Measurements from ENCODE around the gene MCCD1. TPM values are rescaled to one million over a fixed set of nuclear protein-coding genes. Genes with fewer than 3 reads are reported as not detected.

Gene MCCD1
- total RNA-seq, 1 experiment from 2014 or later, result not detected

DNA sequence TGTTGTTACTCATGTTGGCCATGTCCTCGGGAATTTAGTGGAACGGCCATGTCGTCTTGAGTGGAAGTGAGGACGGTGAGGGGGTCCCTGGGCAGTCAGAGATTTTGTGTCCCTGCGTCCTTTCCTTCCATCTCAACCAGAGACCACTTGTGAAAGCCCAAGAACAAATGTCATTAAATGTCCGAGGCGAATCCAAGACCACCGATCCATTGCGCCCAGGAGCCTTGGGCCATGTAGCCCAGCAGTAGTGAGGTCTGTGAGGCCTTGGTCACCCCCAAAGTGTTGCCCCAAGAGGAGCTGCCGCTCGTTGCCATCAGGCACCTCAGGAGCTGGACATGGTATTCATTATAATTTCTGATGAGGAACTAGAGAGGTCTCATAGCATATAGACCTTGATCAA is 48.2 kb upstream of the MCCD1 start:
- Mint-ChIP-seq H3K27ac (no peak overlapping the region), H3K36me3 (ENCODE audit: insufficient read depth in 1 of 3, low read depth in 3 of 3) (no peaks in the 10 kb centered on the region), H3K4me1 (no peaks in the 10 kb centered on the region), H3K4me3 (no peak overlapping the region), H3K9me3 (no peaks in the 10 kb centered on the region), H3K27me3 (ENCODE audit: low read depth) (peaks cover 5% of the 10 kb centered on the region)
- H3K27ac ChIP-seq (ENCODE audit: insufficient read length, low read depth, low read length), result no peak overlapping the region
- no peak overlapping the region for H2BK12ac ChIP-seq (ENCODE audit: insufficient read length, low read depth, low read length)
- no peaks in the 10 kb centered on the region for H3K4me1 ChIP-seq (ENCODE audit: insufficient read depth, low read length)
- H4K8ac ChIP-seq (replicated peaks; ENCODE audit: insufficient read length, low read depth, low read length), result no peak overlapping the region
- H3K4ac ChIP-seq (ENCODE audit: low read depth, low read length), result no peak overlapping the region
- H2AFZ ChIP-seq (ENCODE audit: low read length), result no peak overlapping the region
- H3K9ac ChIP-seq (ENCODE audit: extremely low read depth, insufficient read length, low read length), result no peak overlapping the region
- no CpG with 5 or more reads among the region's 11 CpGs for WGBS (ENCODE audit: extremely low coverage, insufficient read length, low lambda C conversion rate)
- no peak overlapping the region for H3K18ac ChIP-seq (ENCODE audit: insufficient read length, low read depth, low read length)
- no peak for DNase-seq
- H3K14ac ChIP-seq (ENCODE audit: insufficient read depth, low read length), result no peak overlapping the region
- no peaks in the 10 kb centered on the region for H3K23me2 ChIP-seq (ENCODE audit: insufficient read length, low read depth, low read length, poor library complexity, severe bottlenecking)
- H3K56ac ChIP-seq (ENCODE audit: insufficient read length, low read depth, low read length), result no peak overlapping the region
- H2BK20ac ChIP-seq (ENCODE audit: low read depth, low read length, poor library complexity, severe bottlenecking), result no peak overlapping the region
- no peaks in the 10 kb centered on the region for H3K79me1 ChIP-seq (ENCODE audit: insufficient read depth, low read depth, low read length, poor library complexity, severe bottlenecking)
- no peak overlapping the region for H2BK5ac ChIP-seq (ENCODE audit: insufficient read length, low read length)
- H3T11ph ChIP-seq (ENCODE audit: low read length), result no peak overlapping the region
- no peak overlapping the region for H4K91ac ChIP-seq (ENCODE audit: insufficient read length, low read depth, low read length)
- H3K79me2 ChIP-seq (ENCODE audit: insufficient read depth, low read length), result no peaks in the 10 kb centered on the region
- no peak overlapping the region for H4K5ac ChIP-seq (ENCODE audit: insufficient read length, low read depth, low read length)
- no peak overlapping the region for H2BK15ac ChIP-seq (ENCODE audit: low read depth, low read length)
- no peaks in the 10 kb centered on the region for H3K9me3 ChIP-seq (ENCODE audit: control insufficient read depth, low read depth, low read length)
- H3K23ac ChIP-seq (ENCODE audit: insufficient read length, low read depth, low read length), result no peak overlapping the region
- no peak overlapping the region for H2BK120ac ChIP-seq (ENCODE audit: low read depth, low read length, poor library complexity, severe bottlenecking)
- TF ChIP-seq, protein P1, sequence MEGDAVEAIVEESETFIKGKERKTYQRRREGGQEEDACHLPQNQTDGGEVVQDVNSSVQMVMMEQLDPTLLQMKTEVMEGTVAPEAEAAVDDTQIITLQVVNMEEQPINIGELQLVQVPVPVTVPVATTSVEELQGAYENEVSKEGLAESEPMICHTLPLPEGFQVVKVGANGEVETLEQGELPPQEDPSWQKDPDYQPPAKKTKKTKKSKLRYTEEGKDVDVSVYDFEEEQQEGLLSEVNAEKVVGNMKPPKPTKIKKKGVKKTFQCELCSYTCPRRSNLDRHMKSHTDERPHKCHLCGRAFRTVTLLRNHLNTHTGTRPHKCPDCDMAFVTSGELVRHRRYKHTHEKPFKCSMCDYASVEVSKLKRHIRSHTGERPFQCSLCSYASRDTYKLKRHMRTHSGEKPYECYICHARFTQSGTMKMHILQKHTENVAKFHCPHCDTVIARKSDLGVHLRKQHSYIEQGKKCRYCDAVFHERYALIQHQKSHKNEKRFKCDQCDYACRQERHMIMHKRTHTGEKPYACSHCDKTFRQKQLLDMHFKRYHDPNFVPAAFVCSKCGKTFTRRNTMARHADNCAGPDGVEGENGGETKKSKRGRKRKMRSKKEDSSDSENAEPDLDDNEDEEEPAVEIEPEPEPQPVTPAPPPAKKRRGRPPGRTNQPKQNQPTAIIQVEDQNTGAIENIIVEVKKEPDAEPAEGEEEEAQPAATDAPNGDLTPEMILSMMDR (conservative IDR thresholded peaks at IDR 0.05), result no peak
- no peaks in the 10 kb centered on the region for H3K27me3 ChIP-seq (ENCODE audit: insufficient read depth, low read length)
- no peak overlapping the region for H3K4me2 ChIP-seq (ENCODE audit: insufficient read depth, insufficient read length, low read length)
- no peaks in the 10 kb centered on the region for H4K20me1 ChIP-seq (ENCODE audit: control insufficient read depth, insufficient read depth, insufficient read length)
- H2AK5ac ChIP-seq (ENCODE audit: insufficient read length, low read length), result no peak overlapping the region

Measured in H9 (cell line).